Tracheal epithelial cell (primary cell): ENCODE results near the gene CBLL2. TPM values are rescaled to one million over a fixed set of nuclear protein-coding genes. Genes with fewer than 3 reads are reported as not detected.

ENCODE experiments used
- total RNA-seq: library from RNA; depleted of rRNA; stranded (reverse); fragments of >200 nt; gene quantifications from 2 replicates; pipeline ENCODE4 v1.2.1, GENCODE V29; 2014

The CBLL2 gene, protein sequence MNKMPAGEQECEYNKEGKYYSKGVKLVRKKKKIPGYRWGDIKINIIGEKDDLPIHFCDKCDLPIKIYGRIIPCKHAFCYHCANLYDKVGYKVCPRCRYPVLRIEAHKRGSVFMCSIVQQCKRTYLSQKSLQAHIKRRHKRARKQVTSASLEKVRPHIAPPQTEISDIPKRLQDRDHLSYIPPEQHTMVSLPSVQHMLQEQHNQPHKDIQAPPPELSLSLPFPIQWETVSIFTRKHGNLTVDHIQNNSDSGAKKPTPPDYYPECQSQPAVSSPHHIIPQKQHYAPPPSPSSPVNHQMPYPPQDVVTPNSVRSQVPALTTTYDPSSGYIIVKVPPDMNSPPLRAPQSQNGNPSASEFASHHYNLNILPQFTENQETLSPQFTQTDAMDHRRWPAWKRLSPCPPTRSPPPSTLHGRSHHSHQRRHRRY
- not detected in 2 replicates for total RNA-seq

GRCh38 chrX:22272613-22273012 is at the start of gene CBLL2:
TSS of gene CBLL2 (plus strand) at chrX:22272913. CDS start at chrX:22272992, 79 bp downstream.

Other genes with a start within 250 kb of the CBLL2 start
- 4.3 and 7.0 TPM in 2 replicates for gene PHEX, start 240.6 kb upstream of the CBLL2 start, total RNA-seq